Dendritic cell treated with granulocyte-macrophage colony-stimulating factor and Interleukin-4, amounts not matched to agents 40 ng/mL and 50 ng/mL, for 4 days (primary cell): ENCODE results near the gene SEC63.
"Not testable (repeated sequence)": the region's sequence is repeated elsewhere in the genome, so short reads cannot be mapped to it uniquely, and the experiment has no call there.

Source experiments
- H3K27ac Mint-ChIP-seq: one replicate; pipeline ENCODE4 v1.8.0; 2022; ENCODE audit warnings: mild to moderate bottlenecking, mixed read lengths
- H3K27me3 Mint-ChIP-seq: one replicate; pipeline ENCODE4 v1.8.0; 2022; ENCODE audit warnings: mild to moderate bottlenecking, mixed read lengths
- H3K36me3 Mint-ChIP-seq: one replicate; pipeline ENCODE4 v1.8.0; 2022; ENCODE audit warnings: low read depth, mixed read lengths
- H3K4me1 Mint-ChIP-seq: one replicate; pipeline ENCODE4 v1.8.0; 2022; ENCODE audit warnings: low read depth, mixed read lengths
- H3K4me3 Mint-ChIP-seq: one replicate; pipeline ENCODE4 v1.8.0; 2022; ENCODE audit warnings: mild to moderate bottlenecking, moderate library complexity, mixed read lengths
- H3K9me3 Mint-ChIP-seq: one replicate; pipeline ENCODE4 v1.8.0; 2022; ENCODE audit warnings: mixed read lengths
- intact Hi-C: fragments of 100-400 bp; cut with micrococcal nuclease; formaldehyde crosslinking; loops from one replicate; pipeline ENCODE4 v1.15.0; 2022

Gene SEC63

DNA sequence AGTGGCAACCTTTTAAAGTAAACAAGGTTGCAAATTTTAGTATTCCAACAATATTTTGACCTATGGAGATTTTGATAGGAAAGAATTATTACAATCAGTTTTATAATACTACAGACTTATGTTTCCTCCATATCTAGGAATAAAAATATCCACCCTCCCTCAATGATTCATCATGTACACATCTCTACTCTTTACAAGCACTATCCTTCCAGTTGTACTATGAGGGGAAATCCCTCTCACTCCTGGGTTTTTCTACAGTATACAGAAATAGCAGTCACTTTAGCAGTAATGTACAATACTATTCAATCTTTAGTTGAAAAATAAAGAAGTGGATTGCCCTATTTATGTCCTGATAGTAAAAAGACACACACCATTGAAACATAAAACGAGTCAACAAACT is 87.6 kb downstream of the SEC63 start:
- Mint-ChIP-seq H3K27me3 (no peaks in the 10 kb centered on the region), H3K27ac (no peak overlapping the region), H3K4me3 (no peak overlapping the region), H3K9me3 (peaks cover 3% of the 10 kb centered on the region), H3K4me1 (peaks cover 12% of the 10 kb centered on the region), H3K36me3 (peaks cover 72% of the 10 kb centered on the region)
- intact Hi-C loops = no loop called here

DNA sequence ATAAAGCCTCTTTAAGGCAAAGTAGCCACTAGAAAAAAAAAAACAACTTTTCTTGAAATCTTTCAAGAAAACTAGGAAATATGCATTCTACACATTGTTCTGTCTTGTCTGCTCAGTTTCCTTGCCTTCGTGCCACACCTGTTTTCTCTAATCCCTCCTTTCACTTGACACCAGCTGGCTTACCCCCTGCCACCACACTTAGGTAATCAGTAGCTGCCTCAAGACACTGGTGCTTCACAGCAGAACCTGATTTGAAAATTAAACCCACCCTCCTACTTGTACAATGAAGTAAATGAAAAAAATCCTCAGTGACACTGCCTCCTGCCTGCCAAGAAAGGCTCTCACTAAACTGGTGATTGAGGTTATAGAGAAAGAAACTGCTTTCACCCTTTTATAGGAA is 88.1 kb downstream of the SEC63 start:
- H3K9me3 Mint-ChIP-seq = peaks cover 8% of the 10 kb centered on the region
- peaks cover 67% of the 10 kb centered on the region for H3K36me3 Mint-ChIP-seq
- H3K4me3 Mint-ChIP-seq = no peak overlapping the region
- H3K27ac Mint-ChIP-seq = peak overlapping the region; percentile 39
- H3K27me3 Mint-ChIP-seq = no peaks in the 10 kb centered on the region
- H3K4me1 Mint-ChIP-seq = peaks cover 12% of the 10 kb centered on the region
- intact Hi-C loops = no loop called here

DNA sequence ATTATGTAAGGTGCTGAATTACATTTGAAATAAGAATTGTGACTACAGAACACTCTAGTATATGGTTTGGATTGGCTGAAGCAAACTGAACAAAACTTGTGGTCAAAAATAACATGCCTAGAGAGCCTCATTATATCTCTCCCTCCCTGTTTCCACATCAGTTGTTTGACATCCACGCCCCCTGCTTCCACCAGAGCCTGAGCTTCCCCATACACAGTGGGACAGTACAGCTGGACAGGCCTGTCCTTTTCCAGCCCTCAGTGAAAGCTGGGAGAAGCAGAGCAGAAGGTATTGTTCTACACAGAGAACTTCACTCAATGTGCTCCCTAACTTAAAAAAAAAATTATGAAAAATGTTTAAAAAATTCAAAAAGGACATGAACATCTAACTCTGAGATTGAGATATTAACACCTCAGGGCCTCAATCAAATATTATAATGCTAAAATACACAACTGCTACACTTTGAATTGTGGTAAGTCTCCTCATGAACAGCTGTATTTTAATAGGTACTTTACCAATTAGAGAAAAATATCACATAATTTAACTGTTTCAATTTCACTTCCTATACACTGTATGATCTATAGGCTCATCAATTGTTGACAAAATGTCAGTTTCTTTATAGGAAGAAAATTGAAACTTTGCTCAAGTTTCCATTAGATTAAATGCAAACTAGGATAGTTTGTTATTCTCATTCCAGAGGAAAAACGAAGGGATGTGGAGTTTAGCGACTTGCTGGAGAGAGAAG is 89.0 kb downstream of the SEC63 start:
- Mint-ChIP-seq H3K27ac (no peak overlapping the region), H3K27me3 (no peaks in the 10 kb centered on the region), H3K36me3 (peaks cover 59% of the 10 kb centered on the region), H3K9me3 (peaks cover 11% of the 10 kb centered on the region), H3K4me1 (peaks cover 12% of the 10 kb centered on the region), H3K4me3 (no peak overlapping the region)
- intact Hi-C loops = no loop called here

DNA sequence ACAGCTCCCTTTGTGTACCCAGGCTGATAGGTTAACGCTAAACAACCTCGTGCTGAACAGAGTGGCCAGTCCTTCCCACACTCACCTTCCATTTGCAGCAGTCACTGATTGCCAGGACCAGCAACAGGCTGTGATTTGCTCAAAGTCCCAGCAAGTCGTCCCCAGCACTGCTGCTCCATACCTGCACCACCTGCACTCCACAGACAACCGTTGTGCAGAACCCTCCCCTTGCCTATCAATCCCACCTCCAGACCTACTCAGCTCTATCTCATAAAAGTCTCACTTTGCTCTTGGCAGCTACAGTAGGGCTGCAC is 90.7 kb downstream of the SEC63 start:
- H3K27me3 Mint-ChIP-seq = no peaks in the 10 kb centered on the region
- no peak overlapping the region for H3K27ac Mint-ChIP-seq
- intact Hi-C loops = no loop called here
- H3K9me3 Mint-ChIP-seq = peaks cover 11% of the 10 kb centered on the region
- H3K4me1 Mint-ChIP-seq = peaks cover 12% of the 10 kb centered on the region
- peaks cover 52% of the 10 kb centered on the region for H3K36me3 Mint-ChIP-seq
- no peak overlapping the region for H3K4me3 Mint-ChIP-seq

DNA sequence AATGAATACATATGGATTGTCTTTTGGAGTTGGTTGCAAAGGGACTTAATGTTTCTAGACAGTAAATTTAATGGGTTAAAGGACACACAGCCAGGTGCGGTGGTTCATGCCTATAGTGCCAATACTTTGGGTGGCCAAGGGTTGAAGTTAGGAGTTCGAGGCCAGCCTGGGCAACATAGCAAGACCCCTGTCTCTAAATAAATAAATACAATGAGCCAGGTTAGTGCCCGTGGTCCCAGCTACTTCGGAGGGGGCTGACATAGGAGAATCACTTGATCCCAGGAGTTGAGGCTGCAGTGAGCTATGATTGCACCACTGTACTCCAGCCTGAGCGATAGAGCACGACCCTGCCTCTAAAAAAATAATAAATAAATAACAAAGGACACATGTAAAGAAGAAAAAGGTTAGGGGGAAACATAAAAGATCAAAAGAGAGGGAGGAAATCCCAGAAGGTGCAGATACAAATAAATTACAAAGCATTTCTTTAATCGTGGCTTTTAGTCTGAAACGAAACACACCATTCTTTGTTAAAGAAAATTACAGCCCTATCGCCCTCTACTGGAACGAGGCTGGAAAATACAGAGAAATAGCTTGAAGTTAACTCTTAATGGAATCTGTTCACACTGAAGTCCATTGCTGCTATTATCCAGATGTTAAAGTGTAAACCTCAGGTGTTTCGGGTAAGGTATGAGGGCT is 91.3 kb downstream of the SEC63 start:
- no peaks in the 10 kb centered on the region for H3K27me3 Mint-ChIP-seq
- H3K4me3 Mint-ChIP-seq = no peak overlapping the region
- peaks cover 11% of the 10 kb centered on the region for H3K4me1 Mint-ChIP-seq
- intact Hi-C loops = no loop called here
- H3K36me3 Mint-ChIP-seq = peaks cover 50% of the 10 kb centered on the region
- H3K9me3 Mint-ChIP-seq = peaks cover 11% of the 10 kb centered on the region
- no peak overlapping the region for H3K27ac Mint-ChIP-seq

DNA sequence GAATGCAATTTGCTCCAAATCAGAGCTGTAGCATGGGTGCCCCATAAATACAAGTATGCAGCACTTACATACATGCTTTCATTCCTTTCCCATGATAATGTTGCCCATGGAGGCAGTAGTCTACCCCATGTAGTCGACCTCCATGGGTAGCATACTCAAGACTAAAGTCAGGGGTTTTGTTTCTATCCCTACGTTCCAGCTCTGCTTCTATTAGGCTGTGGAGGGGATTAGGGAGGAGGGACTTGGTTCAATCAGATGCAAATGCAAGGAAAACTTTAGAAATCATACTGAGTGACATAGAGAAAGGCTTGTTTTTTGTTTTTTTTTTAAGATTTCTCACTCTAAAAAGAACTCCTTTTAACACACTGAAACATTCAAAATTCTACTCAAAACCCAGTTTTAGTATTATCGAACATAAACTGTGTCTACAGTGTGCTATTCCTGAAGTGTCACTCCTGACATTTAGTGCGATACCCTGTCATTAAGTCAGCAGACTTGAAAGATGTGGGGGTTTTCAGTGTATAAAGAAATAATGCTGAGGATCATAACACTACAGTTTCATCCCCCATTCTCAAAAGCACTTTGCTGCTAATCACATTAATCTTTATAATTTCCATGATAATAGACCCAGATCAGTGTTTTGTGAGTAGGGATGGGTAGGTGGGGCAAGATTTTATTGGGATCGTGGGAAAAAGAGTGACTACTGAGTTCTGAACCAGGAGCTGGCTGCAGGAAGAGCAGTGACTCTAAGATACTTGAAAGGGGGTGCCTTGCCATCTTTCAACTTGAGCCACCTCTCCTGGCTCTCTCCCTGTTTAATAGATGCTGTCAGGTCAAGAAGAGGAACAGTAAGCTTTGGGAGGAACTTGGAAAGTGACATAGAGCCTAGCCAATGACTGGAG is 93.5 kb downstream of the SEC63 start:
- H3K27ac Mint-ChIP-seq = no peak overlapping the region
- intact Hi-C loops = no loop called here
- H3K9me3 Mint-ChIP-seq = peaks cover 11% of the 10 kb centered on the region
- peaks cover 27% of the 10 kb centered on the region for H3K36me3 Mint-ChIP-seq
- no peak overlapping the region for H3K4me3 Mint-ChIP-seq
- H3K27me3 Mint-ChIP-seq = no peaks in the 10 kb centered on the region
- H3K4me1 Mint-ChIP-seq = peaks cover 5% of the 10 kb centered on the region

DNA sequence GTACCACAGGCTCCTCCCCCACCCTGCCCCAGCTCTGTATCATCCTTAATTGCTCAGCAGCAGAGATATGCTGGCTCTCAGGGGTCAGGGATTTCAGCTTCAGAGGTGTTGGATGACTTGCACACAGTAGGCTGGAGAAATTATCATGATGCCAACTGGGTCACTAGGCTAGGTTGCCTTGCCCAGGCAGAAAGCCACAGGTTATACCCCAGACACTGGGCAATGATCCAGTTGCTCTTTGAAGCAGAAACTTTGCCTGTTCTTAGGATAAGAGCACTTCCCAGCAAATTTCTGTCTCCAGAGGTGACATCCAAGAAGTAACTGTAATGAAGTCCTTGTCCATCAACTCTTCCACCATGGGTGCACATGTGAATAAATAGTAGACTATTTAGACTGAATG is 95.6 kb downstream of the SEC63 start:
- Mint-ChIP-seq H3K36me3 (peaks cover 10% of the 10 kb centered on the region), H3K9me3 (peaks cover 11% of the 10 kb centered on the region), H3K27ac (no peak overlapping the region), H3K27me3 (no peaks in the 10 kb centered on the region), H3K4me3 (no peak overlapping the region), H3K4me1 (peaks cover 4% of the 10 kb centered on the region)
- intact Hi-C loops = no loop called here

DNA sequence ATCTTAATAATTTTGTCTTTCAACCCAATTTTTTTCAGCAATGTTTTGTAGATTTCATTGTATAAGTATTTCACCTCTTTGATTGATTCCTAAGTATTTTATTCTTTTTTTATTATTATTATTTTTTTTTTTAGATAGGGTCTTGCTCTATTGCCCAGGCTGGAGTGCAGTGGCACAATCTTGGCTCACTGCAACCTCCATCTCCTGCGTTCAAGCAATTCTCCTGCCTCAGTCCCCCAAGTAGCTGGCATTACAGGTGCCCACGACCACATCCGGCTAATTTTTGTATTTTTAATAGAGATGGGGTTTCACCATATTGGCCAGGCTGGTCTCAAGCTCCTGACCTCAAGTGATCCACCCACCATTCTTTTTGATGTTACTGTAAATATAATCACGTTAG is 97.0 kb downstream of the SEC63 start:
- H3K4me3 Mint-ChIP-seq, intact Hi-C loops, H3K4me1 Mint-ChIP-seq, H3K36me3 Mint-ChIP-seq, H3K27ac Mint-ChIP-seq, H3K27me3 Mint-ChIP-seq: not testable (repeated sequence)
- peaks cover 11% of the 10 kb centered on the region for H3K9me3 Mint-ChIP-seq

DNA sequence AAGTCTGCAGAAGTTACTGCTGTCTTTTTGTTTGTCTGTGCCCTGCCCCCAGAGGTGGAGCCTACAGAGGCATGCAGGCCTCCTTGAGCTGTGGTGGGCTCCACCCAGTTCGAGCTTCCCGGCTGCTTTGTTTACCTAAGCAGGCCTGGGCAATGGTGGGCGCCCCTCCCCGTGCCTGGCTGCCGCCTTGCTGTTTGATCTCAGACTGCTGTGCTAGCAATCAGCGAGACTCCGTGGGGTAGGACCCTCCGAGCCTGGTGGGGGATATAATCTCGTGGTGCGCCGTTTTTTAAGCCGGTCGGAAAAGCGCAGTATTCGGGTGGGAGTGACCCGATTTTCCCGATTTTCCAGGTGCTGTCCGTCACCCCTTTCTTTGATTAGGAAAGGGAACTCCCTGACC is 97.9 kb downstream of the SEC63 start:
- H3K27me3 Mint-ChIP-seq, H3K4me1 Mint-ChIP-seq, H3K9me3 Mint-ChIP-seq, H3K4me3 Mint-ChIP-seq, H3K36me3 Mint-ChIP-seq, H3K27ac Mint-ChIP-seq, intact Hi-C loops: not testable (repeated sequence)

DNA sequence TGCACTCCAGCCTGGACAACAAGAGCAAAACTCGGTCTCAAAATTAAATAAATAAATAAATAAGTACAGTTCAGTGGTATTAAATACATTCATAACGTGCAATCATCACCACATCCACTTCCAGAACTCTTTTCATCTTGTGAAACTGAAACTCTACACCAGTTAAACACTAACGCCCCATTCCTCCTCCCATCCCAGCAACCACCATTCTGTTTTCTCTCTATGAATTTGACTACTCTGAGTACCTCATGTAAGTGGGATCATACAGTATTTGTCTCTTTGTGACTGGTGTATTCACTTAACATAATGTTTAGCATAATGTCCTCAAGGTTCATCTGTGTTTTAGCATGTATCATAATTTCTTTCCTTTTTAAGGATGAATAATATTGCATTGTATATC is 104.8 kb downstream of the SEC63 start:
- no peaks in the 10 kb centered on the region for H3K9me3 Mint-ChIP-seq
- H3K27ac Mint-ChIP-seq = no peak overlapping the region

DNA sequence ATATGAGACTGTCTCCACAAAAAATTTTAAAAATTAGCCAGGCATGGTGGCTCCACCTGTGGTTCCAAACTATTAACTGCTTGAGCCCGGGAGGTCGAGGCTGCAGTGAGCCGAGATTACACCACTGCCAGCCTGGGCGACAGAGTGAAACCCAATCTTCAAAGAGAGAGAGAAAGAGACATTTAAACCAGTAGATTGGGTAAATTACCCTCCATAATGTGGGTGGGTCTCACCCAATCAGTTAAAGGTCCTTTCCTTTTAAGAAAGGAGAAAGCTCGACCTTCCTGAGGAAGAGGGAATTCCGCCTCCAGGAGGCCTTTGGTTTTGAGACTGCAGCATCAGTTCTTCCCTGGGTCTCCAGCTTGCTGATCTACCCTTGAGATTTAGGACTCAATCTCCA is 108.7 kb downstream of the SEC63 start:
- Mint-ChIP-seq H3K27ac (no peak overlapping the region), H3K27me3 (peaks cover 29% of the 10 kb centered on the region), H3K9me3 (no peaks in the 10 kb centered on the region), H3K4me3 (no peak overlapping the region), H3K36me3 (no peaks in the 10 kb centered on the region), H3K4me1 (peaks cover 11% of the 10 kb centered on the region)
- intact Hi-C loops = no loop called here

More for the DNA sequence above, 104.8 kb downstream of the SEC63 start:
- no peak overlapping the region for H3K4me3 Mint-ChIP-seq
- peaks cover 12% of the 10 kb centered on the region for H3K27me3 Mint-ChIP-seq
- H3K36me3 Mint-ChIP-seq = no peaks in the 10 kb centered on the region
- peaks cover 6% of the 10 kb centered on the region for H3K4me1 Mint-ChIP-seq
- intact Hi-C loops = no loop called here

DNA sequence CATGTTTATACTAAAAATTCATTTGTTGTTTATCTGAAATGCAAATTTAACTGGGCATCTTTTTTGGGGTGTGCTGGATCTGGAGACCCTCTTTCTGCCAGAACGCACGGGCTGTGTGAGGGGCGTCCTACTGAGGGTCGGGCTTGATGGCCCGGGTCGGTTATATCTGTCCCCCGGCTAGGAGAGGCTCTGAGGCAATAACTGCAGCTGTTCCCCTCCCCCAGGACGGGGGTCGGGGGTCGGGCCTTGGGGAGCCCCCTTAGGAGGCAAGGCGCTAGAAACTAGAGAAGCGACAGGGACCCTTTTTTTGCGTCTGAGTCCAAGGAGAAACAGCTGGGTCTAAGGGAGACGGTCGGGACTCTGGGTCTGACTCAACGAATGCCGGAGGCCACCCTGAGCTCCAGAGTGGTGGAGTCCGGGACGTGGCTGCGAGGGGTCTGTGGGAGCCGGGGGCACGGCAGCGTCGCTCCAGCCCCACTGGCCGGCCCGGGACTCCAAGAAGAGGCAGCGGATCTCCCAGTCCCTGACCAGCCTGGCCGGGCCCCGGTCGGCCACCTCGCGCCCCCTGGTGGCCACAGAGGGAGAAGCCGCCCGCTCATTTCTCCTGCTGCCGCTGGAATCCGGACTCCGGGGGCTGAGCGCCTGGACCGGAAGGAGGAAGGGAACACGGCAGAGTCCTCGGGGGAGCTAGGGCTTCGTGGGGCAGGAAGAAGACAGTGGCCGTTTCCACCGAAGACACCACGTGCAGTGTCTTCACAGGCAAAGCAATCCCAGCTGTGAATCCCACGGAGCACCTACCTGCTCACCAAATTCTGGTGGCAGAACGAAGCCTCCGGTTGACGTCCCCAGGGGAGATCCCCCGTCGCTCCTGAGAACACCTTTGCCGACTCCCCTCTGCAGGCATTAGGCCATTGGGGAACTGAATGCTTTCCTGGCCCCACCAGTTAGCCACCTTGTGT is 109.9 kb downstream of the SEC63 start:
- no peaks in the 10 kb centered on the region for H3K9me3 Mint-ChIP-seq
- H3K4me1 Mint-ChIP-seq = peaks cover 17% of the 10 kb centered on the region
- peak overlapping the region; percentile 72 for H3K4me3 Mint-ChIP-seq
- peak overlapping the region; percentile 20 for H3K27ac Mint-ChIP-seq
- intact Hi-C loops = loop anchor here (1.0 kb wide), 1 partner anchor 173 kb away; no protein-coding TSS in a partner anchor
- H3K27me3 Mint-ChIP-seq = peaks cover 29% of the 10 kb centered on the region
- no peaks in the 10 kb centered on the region for H3K36me3 Mint-ChIP-seq

DNA sequence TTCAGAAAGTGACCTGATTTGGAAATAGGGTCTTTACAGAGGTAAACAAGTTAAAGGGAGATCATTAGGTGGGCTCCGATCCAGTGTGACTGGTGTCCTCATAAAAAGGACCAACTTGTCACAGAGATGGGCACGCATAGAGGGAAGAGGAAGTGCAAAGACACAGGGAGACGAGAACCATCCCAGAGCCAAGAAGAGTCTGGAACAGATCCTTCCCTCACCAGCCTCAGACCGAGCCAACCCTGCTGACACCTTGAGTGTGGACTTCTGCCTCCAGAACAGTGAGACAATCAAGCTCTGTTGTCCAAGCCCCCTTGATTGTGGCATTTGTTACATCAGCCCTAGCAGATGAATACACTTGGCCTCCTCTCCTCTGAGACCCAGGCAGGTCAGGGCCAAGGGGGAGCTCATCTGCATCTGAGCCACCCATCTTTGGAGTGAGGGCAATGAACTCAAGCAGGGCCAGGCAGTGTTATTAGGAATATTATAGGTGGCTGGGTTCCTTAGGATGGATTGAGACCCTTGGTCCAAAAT is 111.7 kb downstream of the SEC63 start:
- Mint-ChIP-seq H3K27ac (no peak overlapping the region), H3K9me3 (no peaks in the 10 kb centered on the region), H3K4me1 (peaks cover 17% of the 10 kb centered on the region), H3K4me3 (no peak overlapping the region), H3K27me3 (peaks cover 29% of the 10 kb centered on the region), H3K36me3 (no peaks in the 10 kb centered on the region)
- intact Hi-C loops = no loop called here
